GM19099 (cell line): ENCODE results near the gene PRRT1.

Source experiments
- POLR2A ChIP-seq: IDR thresholded peaks from 3 replicates; pipeline ENCODE4 v1.6.1; 2011; ENCODE audit warnings: low read depth; ENCODE audit not compliant: insufficient read length; ENCODE audit errors: extremely low read depth

The PRRT1 gene

DNA sequence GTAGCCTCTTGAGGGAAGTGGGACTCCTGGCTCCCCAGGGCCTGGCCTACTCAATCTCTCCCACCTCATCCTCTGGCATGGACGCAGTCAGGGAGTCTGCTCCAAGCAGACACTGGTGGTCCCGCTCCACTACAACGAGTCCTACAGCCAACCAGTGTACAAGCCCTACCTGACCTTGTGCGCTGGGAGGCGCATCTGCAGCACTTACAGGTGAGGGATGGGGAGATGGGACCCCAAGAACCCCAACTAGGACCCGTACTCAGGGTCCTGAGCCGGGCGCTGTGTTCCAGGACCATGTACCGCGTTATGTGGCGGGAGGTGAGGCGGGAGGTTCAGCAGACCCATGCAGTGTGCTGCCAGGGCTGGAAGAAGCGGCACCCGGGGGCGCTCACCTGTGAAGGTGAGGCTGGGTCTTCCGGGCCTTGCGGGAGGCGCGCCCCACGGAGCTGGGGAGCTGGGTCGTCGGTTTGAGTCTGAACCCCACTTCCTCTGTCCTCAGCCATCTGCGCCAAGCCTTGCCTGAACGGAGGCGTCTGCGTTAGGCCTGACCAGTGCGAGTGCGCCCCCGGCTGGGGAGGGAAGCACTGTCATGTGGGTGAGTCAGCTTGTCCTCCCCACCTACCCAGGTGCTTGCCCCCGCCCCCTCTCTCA lies 14.8 kb upstream of the PRRT1 start:
- no peak for TF ChIP-seq POLR2A

- no peak for TF ChIP-seq POLR2A
These were observed 12.6 kb upstream of the PRRT1 start, which contains the start of gene EGFL8 for GRCh38 chr6:32164295-32164694. TSS of gene EGFL8 (plus strand) at chr6:32164595. CDS start at chr6:32166166, 1,571 bp downstream.

GRCh38 chr6:32163559-32164258 lies 12.0 kb upstream of the PRRT1 start:
- TF ChIP-seq POLR2A = no peak

- no peak for TF ChIP-seq POLR2A
These were observed 6.3 kb upstream of the PRRT1 start for GRCh38 chr6:32158052-32158451.

DNA sequence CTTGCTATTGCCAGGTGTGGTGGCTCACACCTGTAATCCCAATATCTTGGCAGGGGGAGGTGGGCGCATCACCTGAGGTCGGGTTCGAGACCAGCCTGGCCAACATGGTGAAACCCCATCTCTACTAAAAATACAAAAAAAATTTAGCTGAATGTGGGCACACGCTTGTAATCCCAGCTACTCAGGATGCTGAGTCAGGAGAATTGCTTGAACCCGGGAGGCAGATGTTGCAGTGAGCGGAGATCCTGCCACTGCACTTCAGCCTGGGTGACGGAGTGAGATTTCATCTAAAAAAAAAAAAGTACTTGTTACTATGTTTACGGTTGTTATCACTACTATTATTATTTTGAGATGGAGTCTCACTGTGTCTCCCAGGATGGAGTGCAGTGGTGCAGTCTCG lies 5.2 kb upstream of the PRRT1 start:
- TF ChIP-seq POLR2A = no peak

DNA sequence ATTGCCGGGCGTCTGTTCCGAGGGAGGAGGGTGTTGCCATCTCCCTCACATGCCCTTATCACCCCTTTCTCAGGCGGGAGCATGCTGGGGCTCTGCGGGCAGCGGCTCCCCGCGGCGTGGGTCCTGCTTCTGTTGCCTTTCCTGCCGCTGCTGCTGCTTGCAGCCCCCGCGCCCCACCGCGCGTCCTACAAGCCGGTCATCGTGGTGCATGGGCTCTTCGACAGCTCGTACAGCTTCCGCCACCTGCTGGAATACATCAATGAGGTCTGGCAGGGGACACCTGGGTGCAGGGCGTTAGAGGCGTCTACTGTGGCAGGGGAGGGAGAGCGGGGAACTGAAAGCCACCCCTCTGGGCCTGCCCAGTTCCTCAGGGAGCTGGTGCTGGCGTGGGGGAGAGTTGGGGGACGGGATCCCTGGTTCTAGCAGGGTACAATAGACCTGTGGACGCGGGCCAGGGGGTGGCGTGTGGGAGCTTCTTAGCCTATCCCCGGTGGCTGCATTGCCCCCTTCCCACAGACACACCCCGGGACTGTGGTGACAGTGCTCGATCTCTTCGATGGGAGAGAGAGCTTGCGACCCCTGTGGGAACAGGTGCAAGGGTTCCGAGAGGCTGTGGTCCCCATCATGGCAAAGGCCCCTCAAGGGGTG lies 2.9 kb upstream of the PRRT1 start:
- TF ChIP-seq POLR2A = no peak

DNA sequence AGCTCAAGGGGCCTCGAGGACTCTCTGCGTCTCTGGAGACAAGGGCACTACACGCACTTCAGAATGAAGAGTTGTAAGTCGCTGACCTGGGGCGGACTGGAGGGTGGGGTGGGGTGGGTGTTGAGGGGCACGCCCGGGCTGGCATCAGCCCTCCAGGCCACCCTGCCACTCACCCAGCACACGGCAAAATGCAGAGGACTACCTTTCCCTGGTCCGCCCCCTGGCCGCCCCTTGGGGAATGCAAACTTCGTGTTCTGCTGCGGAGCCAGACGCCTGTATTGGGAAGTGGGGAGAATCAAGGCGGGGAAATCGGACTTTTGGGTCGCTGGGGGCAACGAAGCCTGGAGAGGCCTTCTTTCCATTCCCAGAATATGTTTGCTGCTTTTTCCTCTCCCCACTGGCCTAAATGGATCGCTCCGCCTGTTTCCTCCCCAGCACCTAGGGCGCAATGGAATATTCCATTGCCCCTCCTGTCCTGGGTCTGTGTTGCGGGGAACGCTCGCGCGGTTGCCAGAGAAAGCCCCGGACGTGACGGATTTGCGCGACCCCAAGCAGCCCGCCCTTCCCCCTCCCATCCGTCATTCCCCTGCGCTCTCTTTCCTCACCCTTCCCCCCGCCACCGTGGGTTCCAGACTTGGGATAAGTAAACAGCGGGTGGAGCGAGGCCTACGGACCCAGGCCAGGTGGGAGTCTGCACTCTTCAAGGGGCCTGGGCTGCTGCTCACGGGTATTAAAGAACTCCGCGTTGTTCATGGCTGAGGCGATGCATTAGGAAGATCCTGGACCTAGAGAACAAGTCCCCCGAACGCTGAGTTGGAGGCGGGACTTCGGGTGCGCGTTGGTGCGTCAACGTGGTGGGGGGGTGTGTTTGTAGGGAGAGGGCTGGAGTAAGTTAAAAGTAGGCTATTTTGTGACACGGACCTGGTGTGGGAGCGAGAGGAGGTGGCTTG lies 2.1 kb upstream of the PRRT1 start, which contains the start of gene PPT2:
Gene PPT2, plus strand, starts transcription at position 578 of the 950 bp plus-strand sequence. CDS start 454 bp downstream, outside the sequence.
- TF ChIP-seq POLR2A = no peak

GRCh38 chr6:32152769-32153563 lies 1.2 kb upstream of the PRRT1 start:
- TF ChIP-seq POLR2A = no peak

DNA sequence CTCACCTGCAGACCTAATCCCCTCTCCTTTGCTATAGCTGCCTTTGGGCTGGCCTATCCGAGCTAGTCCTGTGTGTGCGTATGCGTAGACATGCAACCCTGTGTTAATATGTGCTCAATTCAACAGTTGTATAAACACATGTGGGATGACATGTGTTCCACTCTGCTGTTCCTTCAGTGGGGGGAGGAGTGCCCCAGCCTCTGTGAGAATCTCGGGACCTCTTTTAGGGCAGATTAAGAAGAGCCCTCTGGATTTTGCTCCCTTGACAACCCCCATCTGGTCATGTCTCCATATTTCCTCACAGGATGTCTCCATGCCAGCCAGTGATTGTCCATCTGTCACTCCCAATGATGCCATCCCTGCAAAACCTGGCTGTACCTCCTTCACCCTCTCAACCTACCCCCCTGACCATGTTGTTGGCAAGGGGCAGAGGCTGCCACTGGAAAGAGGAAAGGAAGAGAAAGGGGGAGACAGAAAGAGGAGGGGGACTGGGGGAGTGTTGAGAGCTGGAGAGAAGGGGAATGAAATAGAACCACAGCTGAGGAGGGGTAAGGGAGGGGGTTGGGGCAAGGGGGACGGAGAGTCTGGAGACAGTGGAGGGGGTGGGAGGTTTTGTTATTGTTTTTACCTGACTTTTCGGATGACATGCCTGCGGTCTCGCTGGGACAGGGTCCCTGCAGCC lies 417 bp downstream of the PRRT1 start:
- no peak for TF ChIP-seq POLR2A

- TF ChIP-seq POLR2A = no peak
These were observed 1.5 kb downstream of the PRRT1 start for GRCh38 chr6:32149932-32150870.

DNA sequence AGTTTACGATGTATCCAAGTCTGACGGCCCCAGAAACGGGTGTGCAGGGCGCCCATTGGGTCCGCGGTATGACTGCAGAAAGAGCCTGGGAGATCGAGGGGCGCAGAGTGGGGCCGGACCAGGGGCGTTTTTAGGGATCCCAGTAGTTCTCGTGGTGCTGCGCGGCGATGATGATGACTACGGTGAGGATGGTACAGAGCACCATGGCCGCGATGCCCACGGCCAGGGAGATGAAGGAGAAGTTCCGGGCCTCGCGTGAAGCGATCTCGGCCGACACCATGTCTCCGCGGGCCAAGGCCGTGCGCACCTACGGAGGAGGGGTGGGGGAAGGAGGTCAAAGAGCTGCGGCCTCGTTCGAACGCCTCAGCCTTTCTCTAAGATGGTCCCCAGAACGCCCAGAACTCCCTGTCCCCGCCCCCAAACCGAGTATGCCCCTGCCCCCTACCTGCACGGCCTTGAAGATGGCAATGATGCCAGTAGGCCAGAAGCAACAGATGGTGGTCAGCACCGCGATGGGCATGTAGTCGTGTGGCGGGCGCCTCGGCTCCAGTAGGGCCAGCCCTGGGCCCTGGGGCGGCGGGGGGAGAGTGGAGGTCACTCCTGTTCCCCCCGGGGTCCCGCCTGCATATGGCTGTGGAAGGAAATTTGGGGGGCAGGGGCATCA lies 2.5 kb downstream of the PRRT1 start:
- no peak for TF ChIP-seq POLR2A
